H9 (cell line): ENCODE results near the gene MOGAT2. TPM values are rescaled to one million over a fixed set of nuclear protein-coding genes. Genes with fewer than 3 reads are reported as not detected.
A peak's percentile ranks its signal among the peaks of the same experiment; 100 is the strongest.
"Not testable (repeated sequence)": the region's sequence is repeated elsewhere in the genome, so short reads cannot be mapped to it uniquely, and the experiment has no call there.

Experiments used
- DNase-seq: peaks from one replicate; pipeline ENCODE4 v3.0.0-alpha.2; 2017
- H2AFZ ChIP-seq: one replicate; pipeline ENCODE4 v1.6.1; 2013; ENCODE audit warnings: mild to moderate bottlenecking, low read length, control low read depth, moderate library complexity
- H2AK5ac ChIP-seq: 2 replicates; pipeline ENCODE4 v1.6.1; 2013; ENCODE audit warnings: low read length, control low read depth, mixed read lengths; ENCODE audit not compliant: insufficient read length
- H2BK120ac ChIP-seq: one replicate; pipeline ENCODE4 v1.6.1; 2013; ENCODE audit warnings: low read depth, mild to moderate bottlenecking, low read length, control low read depth, inconsistent platforms; ENCODE audit not compliant: poor library complexity, severe bottlenecking
- H2BK12ac ChIP-seq: 2 replicates; pipeline ENCODE4 v1.6.1; 2013; ENCODE audit warnings: low read length, control low read depth, mixed read lengths, low read depth; ENCODE audit not compliant: insufficient read length
- H2BK15ac ChIP-seq: 2 replicates; pipeline ENCODE4 v1.6.1; 2013; ENCODE audit warnings: low read depth, low read length, control low read depth
- H2BK20ac ChIP-seq: one replicate; pipeline ENCODE4 v1.6.1; 2013; ENCODE audit warnings: low read depth, mild to moderate bottlenecking, low read length, control low read depth, inconsistent platforms; ENCODE audit not compliant: poor library complexity, severe bottlenecking
- H2BK5ac ChIP-seq: 2 replicates; pipeline ENCODE4 v1.6.1; 2013; ENCODE audit warnings: low read length, control low read depth, mixed read lengths; ENCODE audit not compliant: insufficient read length
- H3K14ac ChIP-seq: 2 replicates; pipeline ENCODE4 v1.6.1; 2013; ENCODE audit warnings: low read length, control low read depth; ENCODE audit not compliant: insufficient read depth
- H3K18ac ChIP-seq: 2 replicates; pipeline ENCODE4 v1.6.1; 2013; ENCODE audit warnings: low read depth, mild to moderate bottlenecking, mixed read lengths, low read length, control low read depth; ENCODE audit not compliant: insufficient read length
- H3K23ac ChIP-seq: 2 replicates; pipeline ENCODE4 v1.6.1; 2013; ENCODE audit warnings: low read length, control low read depth, mixed read lengths, low read depth; ENCODE audit not compliant: insufficient read length
- H3K23me2 ChIP-seq: 2 replicates; pipeline ENCODE4 v1.6.1; 2013; ENCODE audit warnings: low read depth, mild to moderate bottlenecking, mixed read lengths, low read length, control low read depth; ENCODE audit not compliant: insufficient read length, poor library complexity, severe bottlenecking
- H3K27ac ChIP-seq: 2 replicates; pipeline ENCODE4 v1.5.1; 2013; ENCODE audit warnings: low read length, control low read depth, mixed read lengths, low read depth; ENCODE audit not compliant: insufficient read length
- H3K27me3 ChIP-seq: 2 replicates; pipeline ENCODE4 v1.6.1; 2013; ENCODE audit warnings: low read length, control low read depth, inconsistent platforms; ENCODE audit not compliant: insufficient read depth
- H3K4ac ChIP-seq: 2 replicates; pipeline ENCODE4 v1.6.1; 2013; ENCODE audit warnings: low read depth, mild to moderate bottlenecking, control low read depth, inconsistent platforms, low read length, moderate library complexity
- H3K4me1 ChIP-seq: 2 replicates; pipeline ENCODE4 v1.6.1; 2013; ENCODE audit warnings: low read length, control low read depth, inconsistent platforms; ENCODE audit not compliant: insufficient read depth
- H3K4me2 ChIP-seq: 2 replicates; pipeline ENCODE4 v1.6.1; 2013; ENCODE audit warnings: low read length, control low read depth, mixed read lengths; ENCODE audit not compliant: insufficient read length, insufficient read depth
- H3K56ac ChIP-seq: 2 replicates; pipeline ENCODE4 v1.6.1; 2013; ENCODE audit warnings: low read depth, mild to moderate bottlenecking, mixed read lengths, low read length, control low read depth; ENCODE audit not compliant: insufficient read length
- H3K79me1 ChIP-seq: 2 replicates; pipeline ENCODE4 v1.6.1; 2013; ENCODE audit warnings: low read depth, mild to moderate bottlenecking, moderate library complexity, low read length, control low read depth, inconsistent platforms; ENCODE audit not compliant: insufficient read depth, poor library complexity, severe bottlenecking
- H3K79me2 ChIP-seq: 2 replicates; pipeline ENCODE4 v1.6.1; 2013; ENCODE audit warnings: low read length, control low read depth, inconsistent platforms; ENCODE audit not compliant: insufficient read depth
- H3K9ac ChIP-seq: 2 replicates; pipeline ENCODE4 v1.6.1; 2013; ENCODE audit warnings: low read length, control low read depth, mixed read lengths; ENCODE audit not compliant: insufficient read length; ENCODE audit errors: extremely low read depth
- H3K9me3 ChIP-seq: one replicate; pipeline ENCODE4 v1.6.1; 2013; ENCODE audit warnings: low read depth, low read length, inconsistent platforms; ENCODE audit not compliant: control insufficient read depth
- H3T11ph ChIP-seq: one replicate; pipeline ENCODE4 v1.6.1; 2013; ENCODE audit warnings: mild to moderate bottlenecking, low read length, control low read depth, inconsistent platforms
- H4K20me1 ChIP-seq: one replicate; pipeline ENCODE4 v1.6.1; 2013; ENCODE audit not compliant: control insufficient read depth, insufficient read length, insufficient read depth
- H4K5ac ChIP-seq: 2 replicates; pipeline ENCODE4 v1.6.1; 2013; ENCODE audit warnings: low read depth, mild to moderate bottlenecking, mixed read lengths, low read length, control low read depth; ENCODE audit not compliant: insufficient read length
- H4K8ac ChIP-seq: replicated peaks from 2 replicates; pipeline ENCODE4 v1.6.1; 2013; ENCODE audit warnings: low read length, control low read depth, mixed read lengths, low read depth; ENCODE audit not compliant: insufficient read length
- H4K91ac ChIP-seq: 2 replicates; pipeline ENCODE4 v1.6.1; 2013; ENCODE audit warnings: low read depth, mild to moderate bottlenecking, moderate library complexity, mixed read lengths, low read length, control low read depth; ENCODE audit not compliant: insufficient read length
- H3K27ac Mint-ChIP-seq, 3 experiments: 2 replicates in 2 of 3; 3 replicates in 1 of 3; pipeline ENCODE4 v1.8.0; 2020 to 2021; ENCODE audit warnings: mixed read lengths in 3 of 3, mild to moderate bottlenecking in 1 of 3, moderate library complexity in 1 of 3
- H3K27me3 Mint-ChIP-seq: 2 replicates; pipeline ENCODE4 v1.8.0; 2021; ENCODE audit warnings: low read depth, mild to moderate bottlenecking, moderate library complexity, mixed read lengths
- H3K36me3 Mint-ChIP-seq, 3 experiments: 2 replicates in 2 of 3; 3 replicates in 1 of 3; pipeline ENCODE4 v1.8.0; 2020 to 2021; ENCODE audit warnings: low read depth in 3 of 3, mixed read lengths in 3 of 3; ENCODE audit not compliant: insufficient read depth in 1 of 3
- H3K4me1 Mint-ChIP-seq, 2 experiments: 2 replicates each; pipeline ENCODE4 v1.8.0; 2020; ENCODE audit warnings: mixed read lengths in 2 of 2
- H3K4me3 Mint-ChIP-seq, 2 experiments: 2 replicates in 1 of 2; 3 replicates in 1 of 2; pipeline ENCODE4 v1.8.0; 2020 to 2021; ENCODE audit warnings: mild to moderate bottlenecking in 2 of 2, mixed read lengths in 2 of 2, moderate library complexity in 1 of 2
- H3K9me3 Mint-ChIP-seq, 2 experiments: 2 replicates in 1 of 2; 3 replicates in 1 of 2; pipeline ENCODE4 v1.8.0; 2020; ENCODE audit warnings: mild to moderate bottlenecking in 2 of 2, mixed read lengths in 2 of 2, moderate library complexity in 1 of 2
- CTCF ChIP-seq: fragments of 200-600 bp; sonication (generic); conservative IDR thresholded peaks from 3 replicates; pipeline ENCODE4 v1.8.0; 2021; ENCODE audit warnings: antibody characterized with exemption, mild to moderate bottlenecking
- WGBS: extraction: QIAGEN DNeasy Blood & Tissue Kit; methylation state at CpG from one replicate; pipeline ENCODE4 v1.1.7; 2013; ENCODE audit warnings: missing lambda C conversion rate, low lambda C conversion rate, mixed read lengths; ENCODE audit not compliant: insufficient read length; ENCODE audit errors: extremely low coverage; 5-methylcytosine and 5-hydroxymethylcytosine counted together
- total RNA-seq: library from RNA; stranded (reverse); gene quantifications from 2 replicates; pipeline ENCODE4 v1.2.1, GENCODE V29; 2021

Gene MOGAT2
- total RNA-seq, 1 experiment from 2014 or later, result not detected

- WGBS, result no CpG with 5 or more reads among the region's 5 CpGs
- no peak overlapping the region for H3K56ac ChIP-seq
- H2BK5ac ChIP-seq, result no peak overlapping the region
- no peaks in the 10 kb centered on the region for H3K79me2 ChIP-seq
- no peak overlapping the region for H3K14ac ChIP-seq
- no peak overlapping the region for H2BK15ac ChIP-seq
- H2BK20ac ChIP-seq, result no peak overlapping the region
- H3K18ac ChIP-seq, result no peak overlapping the region
- Mint-ChIP-seq H3K27ac (no peak overlapping the region), H3K4me1 (peaks cover 9% of the 10 kb centered on the region in 2 experiments; a peak in 3 of 4 replicates), H3K27me3 (peaks cover 49% of the 10 kb centered on the region), H3K36me3 (peaks cover 8 to 16% (median 11%) of the 10 kb centered on the region in 3 experiments), H3K9me3 (peaks cover 10 to 16% of the 10 kb centered on the region in 2 experiments; a peak in 4 of 5 replicates), H3K4me3 (no peak overlapping the region)
- no peak overlapping the region for H3T11ph ChIP-seq
- no peak for TF ChIP-seq CTCF
- H3K23ac ChIP-seq, result no peak overlapping the region
- H3K9me3 ChIP-seq, result no peaks in the 10 kb centered on the region
- H4K91ac ChIP-seq, result no peak overlapping the region
- no peak overlapping the region for H4K5ac ChIP-seq
- H4K20me1 ChIP-seq, result no peaks in the 10 kb centered on the region
- H2AK5ac ChIP-seq, result no peak overlapping the region
- no peaks in the 10 kb centered on the region for H3K23me2 ChIP-seq
- no peaks in the 10 kb centered on the region for H3K79me1 ChIP-seq
- DNase-seq, result no peak
- H3K4ac ChIP-seq, result no peak overlapping the region
- no peak overlapping the region for H2BK12ac ChIP-seq
- no peak overlapping the region for H3K4me2 ChIP-seq
- H2BK120ac ChIP-seq, result no peak overlapping the region
- H4K8ac ChIP-seq, result no peak overlapping the region
- H3K27ac ChIP-seq, result no peak overlapping the region
- no peaks in the 10 kb centered on the region for H3K4me1 ChIP-seq
- H3K27me3 ChIP-seq, result no peaks in the 10 kb centered on the region
- H2AFZ ChIP-seq, result no peak overlapping the region
- H3K9ac ChIP-seq, result no peak overlapping the region
Observed at GRCh38 chr11:75745807-75746206, 28.2 kb downstream of the MOGAT2 start.

- H3K56ac ChIP-seq, H3K9ac ChIP-seq, DNase-seq, H3K4me2 ChIP-seq, H2BK5ac ChIP-seq, H2BK12ac ChIP-seq, H2BK15ac ChIP-seq, H4K8ac ChIP-seq, H2AFZ ChIP-seq, H4K91ac ChIP-seq, H3K23ac ChIP-seq, H2BK120ac ChIP-seq, H3K27me3 ChIP-seq, H4K20me1 ChIP-seq, H3K9me3 ChIP-seq, H2BK20ac ChIP-seq, H3K79me1 ChIP-seq, H3K18ac ChIP-seq, H3K14ac ChIP-seq, H3K79me2 ChIP-seq, H3T11ph ChIP-seq, H2AK5ac ChIP-seq, H3K23me2 ChIP-seq, H4K5ac ChIP-seq, H3K4me1 ChIP-seq, H3K4me1 Mint-ChIP-seq, H3K27ac ChIP-seq, H3K4ac ChIP-seq: not testable (repeated sequence)
- no CpG with 5 or more reads among the region's 26 CpGs for WGBS
- Mint-ChIP-seq H3K27ac (peak overlapping the region in 2 of 3 experiments; percentile 77 to 80; a peak in 4 of 7 replicates), H3K4me3 (peak overlapping the region; percentile 49 to 60; a peak in 4 of 5 replicates), H3K36me3 (peaks cover 8 to 16% (median 11%) of the 10 kb centered on the region in 3 experiments), H3K9me3 (peaks cover 10 to 16% of the 10 kb centered on the region in 2 experiments; a peak in 4 of 5 replicates), H3K27me3 (peaks cover 42% of the 10 kb centered on the region)
Observed at GRCh38 chr11:75748729-75749273, 31.2 kb downstream of the MOGAT2 start.
